H9 (cell line): ENCODE results near the gene DYNC2H1. TPM values are rescaled to one million over a fixed set of nuclear protein-coding genes. Genes with fewer than 3 reads are reported as not detected.

Source experiments
- DNase-seq: peaks from one replicate; pipeline ENCODE4 v3.0.0-alpha.2; 2017
- H2AFZ ChIP-seq: one replicate; pipeline ENCODE4 v1.6.1; 2013; ENCODE audit warnings: mild to moderate bottlenecking, low read length, control low read depth, moderate library complexity
- H2AK5ac ChIP-seq: 2 replicates; pipeline ENCODE4 v1.6.1; 2013; ENCODE audit warnings: low read length, control low read depth, mixed read lengths; ENCODE audit not compliant: insufficient read length
- H2BK120ac ChIP-seq: one replicate; pipeline ENCODE4 v1.6.1; 2013; ENCODE audit warnings: low read depth, mild to moderate bottlenecking, low read length, control low read depth, inconsistent platforms; ENCODE audit not compliant: poor library complexity, severe bottlenecking
- H2BK12ac ChIP-seq: 2 replicates; pipeline ENCODE4 v1.6.1; 2013; ENCODE audit warnings: low read length, control low read depth, mixed read lengths, low read depth; ENCODE audit not compliant: insufficient read length
- H2BK15ac ChIP-seq: 2 replicates; pipeline ENCODE4 v1.6.1; 2013; ENCODE audit warnings: low read depth, low read length, control low read depth
- H2BK20ac ChIP-seq: one replicate; pipeline ENCODE4 v1.6.1; 2013; ENCODE audit warnings: low read depth, mild to moderate bottlenecking, low read length, control low read depth, inconsistent platforms; ENCODE audit not compliant: poor library complexity, severe bottlenecking
- H2BK5ac ChIP-seq: 2 replicates; pipeline ENCODE4 v1.6.1; 2013; ENCODE audit warnings: low read length, control low read depth, mixed read lengths; ENCODE audit not compliant: insufficient read length
- H3K14ac ChIP-seq: 2 replicates; pipeline ENCODE4 v1.6.1; 2013; ENCODE audit warnings: low read length, control low read depth; ENCODE audit not compliant: insufficient read depth
- H3K18ac ChIP-seq: 2 replicates; pipeline ENCODE4 v1.6.1; 2013; ENCODE audit warnings: low read depth, mild to moderate bottlenecking, mixed read lengths, low read length, control low read depth; ENCODE audit not compliant: insufficient read length
- H3K23ac ChIP-seq: 2 replicates; pipeline ENCODE4 v1.6.1; 2013; ENCODE audit warnings: low read length, control low read depth, mixed read lengths, low read depth; ENCODE audit not compliant: insufficient read length
- H3K23me2 ChIP-seq: 2 replicates; pipeline ENCODE4 v1.6.1; 2013; ENCODE audit warnings: low read depth, mild to moderate bottlenecking, mixed read lengths, low read length, control low read depth; ENCODE audit not compliant: insufficient read length, poor library complexity, severe bottlenecking
- H3K27ac ChIP-seq: 2 replicates; pipeline ENCODE4 v1.5.1; 2013; ENCODE audit warnings: low read length, control low read depth, mixed read lengths, low read depth; ENCODE audit not compliant: insufficient read length
- H3K27me3 ChIP-seq: 2 replicates; pipeline ENCODE4 v1.6.1; 2013; ENCODE audit warnings: low read length, control low read depth, inconsistent platforms; ENCODE audit not compliant: insufficient read depth
- H3K4ac ChIP-seq: 2 replicates; pipeline ENCODE4 v1.6.1; 2013; ENCODE audit warnings: low read depth, mild to moderate bottlenecking, control low read depth, inconsistent platforms, low read length, moderate library complexity
- H3K4me1 ChIP-seq: 2 replicates; pipeline ENCODE4 v1.6.1; 2013; ENCODE audit warnings: low read length, control low read depth, inconsistent platforms; ENCODE audit not compliant: insufficient read depth
- H3K4me2 ChIP-seq: 2 replicates; pipeline ENCODE4 v1.6.1; 2013; ENCODE audit warnings: low read length, control low read depth, mixed read lengths; ENCODE audit not compliant: insufficient read length, insufficient read depth
- H3K56ac ChIP-seq: 2 replicates; pipeline ENCODE4 v1.6.1; 2013; ENCODE audit warnings: low read depth, mild to moderate bottlenecking, mixed read lengths, low read length, control low read depth; ENCODE audit not compliant: insufficient read length
- H3K79me1 ChIP-seq: 2 replicates; pipeline ENCODE4 v1.6.1; 2013; ENCODE audit warnings: low read depth, mild to moderate bottlenecking, moderate library complexity, low read length, control low read depth, inconsistent platforms; ENCODE audit not compliant: insufficient read depth, poor library complexity, severe bottlenecking
- H3K79me2 ChIP-seq: 2 replicates; pipeline ENCODE4 v1.6.1; 2013; ENCODE audit warnings: low read length, control low read depth, inconsistent platforms; ENCODE audit not compliant: insufficient read depth
- H3K9ac ChIP-seq: 2 replicates; pipeline ENCODE4 v1.6.1; 2013; ENCODE audit warnings: low read length, control low read depth, mixed read lengths; ENCODE audit not compliant: insufficient read length; ENCODE audit errors: extremely low read depth
- H3K9me3 ChIP-seq: one replicate; pipeline ENCODE4 v1.6.1; 2013; ENCODE audit warnings: low read depth, low read length, inconsistent platforms; ENCODE audit not compliant: control insufficient read depth
- H3T11ph ChIP-seq: one replicate; pipeline ENCODE4 v1.6.1; 2013; ENCODE audit warnings: mild to moderate bottlenecking, low read length, control low read depth, inconsistent platforms
- H4K20me1 ChIP-seq: one replicate; pipeline ENCODE4 v1.6.1; 2013; ENCODE audit not compliant: control insufficient read depth, insufficient read length, insufficient read depth
- H4K5ac ChIP-seq: 2 replicates; pipeline ENCODE4 v1.6.1; 2013; ENCODE audit warnings: low read depth, mild to moderate bottlenecking, mixed read lengths, low read length, control low read depth; ENCODE audit not compliant: insufficient read length
- H4K8ac ChIP-seq: replicated peaks from 2 replicates; pipeline ENCODE4 v1.6.1; 2013; ENCODE audit warnings: low read length, control low read depth, mixed read lengths, low read depth; ENCODE audit not compliant: insufficient read length
- H4K91ac ChIP-seq: 2 replicates; pipeline ENCODE4 v1.6.1; 2013; ENCODE audit warnings: low read depth, mild to moderate bottlenecking, moderate library complexity, mixed read lengths, low read length, control low read depth; ENCODE audit not compliant: insufficient read length
- H3K27ac Mint-ChIP-seq, 3 experiments: 2 replicates in 2 of 3; 3 replicates in 1 of 3; pipeline ENCODE4 v1.8.0; 2020 to 2021; ENCODE audit warnings: mixed read lengths in 3 of 3, mild to moderate bottlenecking in 1 of 3, moderate library complexity in 1 of 3
- H3K27me3 Mint-ChIP-seq: 2 replicates; pipeline ENCODE4 v1.8.0; 2021; ENCODE audit warnings: low read depth, mild to moderate bottlenecking, moderate library complexity, mixed read lengths
- H3K36me3 Mint-ChIP-seq, 3 experiments: 2 replicates in 2 of 3; 3 replicates in 1 of 3; pipeline ENCODE4 v1.8.0; 2020 to 2021; ENCODE audit warnings: low read depth in 3 of 3, mixed read lengths in 3 of 3; ENCODE audit not compliant: insufficient read depth in 1 of 3
- H3K4me1 Mint-ChIP-seq, 2 experiments: 2 replicates each; pipeline ENCODE4 v1.8.0; 2020; ENCODE audit warnings: mixed read lengths in 2 of 2
- H3K4me3 Mint-ChIP-seq, 2 experiments: 2 replicates in 1 of 2; 3 replicates in 1 of 2; pipeline ENCODE4 v1.8.0; 2020 to 2021; ENCODE audit warnings: mild to moderate bottlenecking in 2 of 2, mixed read lengths in 2 of 2, moderate library complexity in 1 of 2
- H3K9me3 Mint-ChIP-seq, 2 experiments: 2 replicates in 1 of 2; 3 replicates in 1 of 2; pipeline ENCODE4 v1.8.0; 2020; ENCODE audit warnings: mild to moderate bottlenecking in 2 of 2, mixed read lengths in 2 of 2, moderate library complexity in 1 of 2
- WGBS: extraction: QIAGEN DNeasy Blood & Tissue Kit; methylation state at CpG from one replicate; pipeline ENCODE4 v1.1.7; 2013; ENCODE audit warnings: missing lambda C conversion rate, low lambda C conversion rate, mixed read lengths; ENCODE audit not compliant: insufficient read length; ENCODE audit errors: extremely low coverage; 5-methylcytosine and 5-hydroxymethylcytosine counted together
- total RNA-seq: library from RNA; stranded (reverse); gene quantifications from 2 replicates; pipeline ENCODE4 v1.2.1, GENCODE V29; 2021
- TF ChIP-seq, protein P1 (sequence below): fragments of 200-600 bp; sonication (generic); conservative IDR thresholded peaks from 3 replicates; pipeline ENCODE4 v1.8.0; 2021; ENCODE audit warnings: antibody characterized with exemption, mild to moderate bottlenecking

The DYNC2H1 gene
- total RNA-seq, 1 experiment from 2014 or later, result 13.2 TPM

DNA sequence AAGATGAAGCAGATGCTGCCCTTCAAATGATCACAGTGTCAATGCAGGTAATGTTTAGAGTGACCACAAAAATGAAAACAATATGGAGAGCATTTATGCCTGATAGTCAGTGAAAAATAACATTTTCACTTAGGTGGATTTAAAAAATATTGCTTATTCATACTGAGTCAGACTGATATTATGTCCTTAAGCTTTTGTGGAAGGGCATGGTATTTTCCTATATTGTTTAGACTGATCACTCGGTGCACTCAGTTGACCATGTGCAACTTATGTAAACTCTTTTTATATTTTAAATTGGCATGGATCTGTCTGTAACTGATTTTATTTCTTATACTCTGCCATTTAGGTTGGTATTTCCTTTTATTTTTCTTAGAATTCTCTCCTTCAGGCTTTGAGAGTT is 106.6 kb downstream of the DYNC2H1 start:
- no peaks in the 10 kb centered on the region for H3K23me2 ChIP-seq
- H3K4ac ChIP-seq, result no peak overlapping the region
- no peak overlapping the region for H4K5ac ChIP-seq
- no peak overlapping the region for H3K4me2 ChIP-seq
- no peaks in the 10 kb centered on the region for H3K36me3 Mint-ChIP-seq
- H2BK20ac ChIP-seq, result no peak overlapping the region
- no CpG with 5 or more reads among the region's 1 CpG for WGBS
- no peaks in the 10 kb centered on the region for H3K9me3 ChIP-seq
- no peaks in the 10 kb centered on the region for H3K4me1 Mint-ChIP-seq
- H3K27me3 ChIP-seq, result no peaks in the 10 kb centered on the region
- no peak overlapping the region for H2AK5ac ChIP-seq
- no peak overlapping the region for H2BK15ac ChIP-seq
- no peak overlapping the region for H2AFZ ChIP-seq
- H3K18ac ChIP-seq, result no peak overlapping the region
- no peak overlapping the region for H2BK5ac ChIP-seq
- H3K9ac ChIP-seq, result no peak overlapping the region
- H2BK120ac ChIP-seq, result no peak overlapping the region
- no peaks in the 10 kb centered on the region for H3K4me1 ChIP-seq
- DNase-seq, result no peak
- H3K23ac ChIP-seq, result no peak overlapping the region
- H3K79me2 ChIP-seq, result no peaks in the 10 kb centered on the region
- no peaks in the 10 kb centered on the region for H3K27me3 Mint-ChIP-seq
- no peak overlapping the region for H3K14ac ChIP-seq
- H3K79me1 ChIP-seq, result no peaks in the 10 kb centered on the region
- H3T11ph ChIP-seq, result no peak overlapping the region
- H3K9me3 Mint-ChIP-seq, result no peaks in the 10 kb centered on the region
- H4K91ac ChIP-seq, result no peak overlapping the region
- H3K27ac Mint-ChIP-seq, result no peak overlapping the region
- H4K20me1 ChIP-seq, result no peaks in the 10 kb centered on the region
- H4K8ac ChIP-seq, result no peak overlapping the region
- TF ChIP-seq, protein P1, sequence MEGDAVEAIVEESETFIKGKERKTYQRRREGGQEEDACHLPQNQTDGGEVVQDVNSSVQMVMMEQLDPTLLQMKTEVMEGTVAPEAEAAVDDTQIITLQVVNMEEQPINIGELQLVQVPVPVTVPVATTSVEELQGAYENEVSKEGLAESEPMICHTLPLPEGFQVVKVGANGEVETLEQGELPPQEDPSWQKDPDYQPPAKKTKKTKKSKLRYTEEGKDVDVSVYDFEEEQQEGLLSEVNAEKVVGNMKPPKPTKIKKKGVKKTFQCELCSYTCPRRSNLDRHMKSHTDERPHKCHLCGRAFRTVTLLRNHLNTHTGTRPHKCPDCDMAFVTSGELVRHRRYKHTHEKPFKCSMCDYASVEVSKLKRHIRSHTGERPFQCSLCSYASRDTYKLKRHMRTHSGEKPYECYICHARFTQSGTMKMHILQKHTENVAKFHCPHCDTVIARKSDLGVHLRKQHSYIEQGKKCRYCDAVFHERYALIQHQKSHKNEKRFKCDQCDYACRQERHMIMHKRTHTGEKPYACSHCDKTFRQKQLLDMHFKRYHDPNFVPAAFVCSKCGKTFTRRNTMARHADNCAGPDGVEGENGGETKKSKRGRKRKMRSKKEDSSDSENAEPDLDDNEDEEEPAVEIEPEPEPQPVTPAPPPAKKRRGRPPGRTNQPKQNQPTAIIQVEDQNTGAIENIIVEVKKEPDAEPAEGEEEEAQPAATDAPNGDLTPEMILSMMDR, result no peak
- H2BK12ac ChIP-seq, result no peak overlapping the region
- no peak overlapping the region for H3K4me3 Mint-ChIP-seq
- H3K56ac ChIP-seq, result no peak overlapping the region
- no peak overlapping the region for H3K27ac ChIP-seq
